ENCODE measurements around the gene FAP.

GRCh38 chr2:162277381-162277780 lies 34.1 kb upstream of the FAP start:
- no peak for TF ChIP-seq EZH2 (IDR thresholded peaks at IDR 0.05; ENCODE audit: low read depth, low read length, severe bottlenecking)
- TF ChIP-seq, protein P1, sequence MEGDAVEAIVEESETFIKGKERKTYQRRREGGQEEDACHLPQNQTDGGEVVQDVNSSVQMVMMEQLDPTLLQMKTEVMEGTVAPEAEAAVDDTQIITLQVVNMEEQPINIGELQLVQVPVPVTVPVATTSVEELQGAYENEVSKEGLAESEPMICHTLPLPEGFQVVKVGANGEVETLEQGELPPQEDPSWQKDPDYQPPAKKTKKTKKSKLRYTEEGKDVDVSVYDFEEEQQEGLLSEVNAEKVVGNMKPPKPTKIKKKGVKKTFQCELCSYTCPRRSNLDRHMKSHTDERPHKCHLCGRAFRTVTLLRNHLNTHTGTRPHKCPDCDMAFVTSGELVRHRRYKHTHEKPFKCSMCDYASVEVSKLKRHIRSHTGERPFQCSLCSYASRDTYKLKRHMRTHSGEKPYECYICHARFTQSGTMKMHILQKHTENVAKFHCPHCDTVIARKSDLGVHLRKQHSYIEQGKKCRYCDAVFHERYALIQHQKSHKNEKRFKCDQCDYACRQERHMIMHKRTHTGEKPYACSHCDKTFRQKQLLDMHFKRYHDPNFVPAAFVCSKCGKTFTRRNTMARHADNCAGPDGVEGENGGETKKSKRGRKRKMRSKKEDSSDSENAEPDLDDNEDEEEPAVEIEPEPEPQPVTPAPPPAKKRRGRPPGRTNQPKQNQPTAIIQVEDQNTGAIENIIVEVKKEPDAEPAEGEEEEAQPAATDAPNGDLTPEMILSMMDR (IDR thresholded peaks at IDR 0.05; ENCODE audit: control extremely low read depth in 1 of 3, insufficient read depth in 1 of 3, low read depth in 1 of 3, low read length in 3 of 3), result no peak
- no peak for TF ChIP-seq TAF1 (IDR thresholded peaks at IDR 0.05; ENCODE audit: low read depth, low read length)
- no peak for TF ChIP-seq EP300 (IDR thresholded peaks at IDR 0.05; ENCODE audit: borderline replicate concordance in 1 of 2, low read depth in 2 of 2, low read length in 2 of 2)

All from H1 (cell line).